ENCODE data around the gene PTPRM.

DNA sequence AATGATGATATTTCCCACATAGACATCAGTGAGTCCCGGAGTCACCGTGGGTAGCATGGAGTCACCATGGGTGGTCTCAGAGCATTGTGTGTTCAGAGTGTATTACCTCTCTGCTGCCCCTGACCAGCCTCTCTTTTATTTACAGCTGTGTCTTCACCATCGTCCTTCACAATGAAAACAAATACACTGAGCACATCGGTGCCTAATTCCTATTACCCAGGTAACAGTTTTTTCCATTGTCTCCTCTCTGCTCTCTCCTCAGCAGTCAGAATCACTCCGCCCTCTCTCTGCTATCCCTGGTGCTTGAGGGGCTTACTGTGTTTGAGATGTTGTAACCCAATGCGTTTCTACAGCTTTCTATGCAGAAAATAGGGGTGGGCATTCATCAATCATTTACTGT, 680.6 kb downstream of the PTPRM start:
- TF ChIP-seq, protein P1, sequence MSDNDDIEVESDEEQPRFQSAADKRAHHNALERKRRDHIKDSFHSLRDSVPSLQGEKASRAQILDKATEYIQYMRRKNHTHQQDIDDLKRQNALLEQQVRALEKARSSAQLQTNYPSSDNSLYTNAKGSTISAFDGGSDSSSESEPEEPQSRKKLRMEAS (IDR thresholded peaks at IDR 0.05; ENCODE audit: low read depth) = no peak
- TF ChIP-seq CTCF (IDR thresholded peaks at IDR 0.05) (no peak), YY1 (IDR thresholded peaks at IDR 0.05; ENCODE audit: low read depth) (no peak), TAF1 (IDR thresholded peaks at IDR 0.05; ENCODE audit: borderline replicate concordance, low read depth, low read length) (no peak), FOXM1 (IDR thresholded peaks at IDR 0.05; ENCODE audit: low read depth) (no peak), EZH2phosphoT487 (IDR thresholded peaks at IDR 0.05; ENCODE audit: borderline replicate concordance, low read depth) (no peak)
